HL-60 (cell line): ENCODE data around the gene FSTL4.

Experiments used
- DNase-seq, 2 experiments: peaks; one replicate each; pipeline ENCODE4 v3.0.0-alpha.2; 2010 to 2020; ENCODE audit warnings: low read depth in 1 of 2, low spot score in 1 of 2
- H3K27ac ChIP-seq: fragments of 250-450 bp; sonication (Bioruptor Pico); replicated peaks from 2 replicates; pipeline ENCODE4 v1.5.1; 2020; ENCODE audit warnings: mild to moderate bottlenecking, moderate library complexity
- H3K27me3 ChIP-seq: fragments of 250-450 bp; sonication (Bioruptor Pico); 2 replicates; pipeline ENCODE4 v1.5.1; 2021; ENCODE audit warnings: mild to moderate bottlenecking, moderate library complexity; ENCODE audit not compliant: insufficient read depth, poor library complexity, severe bottlenecking
- H3K4me3 ChIP-seq: replicated peaks from 2 replicates; pipeline ENCODE4 v1.5.1; 2011; ENCODE audit warnings: mild to moderate bottlenecking, control low read depth, low read length; ENCODE audit not compliant: insufficient read depth
- GABPA ChIP-seq: IDR thresholded peaks from 2 replicates; pipeline ENCODE4 v1.6.1; 2012; ENCODE audit warnings: low read depth
- POLR2AphosphoS5 ChIP-seq: IDR thresholded peaks from 2 replicates; pipeline ENCODE4 v1.6.1; 2012; ENCODE audit warnings: low read depth
- REST ChIP-seq: IDR thresholded peaks from 2 replicates; pipeline ENCODE4 v1.6.1; 2012; ENCODE audit warnings: low read depth; ENCODE audit not compliant: insufficient replicate concordance
- SPI1 ChIP-seq: IDR thresholded peaks from 2 replicates; pipeline ENCODE4 v1.6.1; 2012; ENCODE audit warnings: low read depth, mild to moderate bottlenecking, borderline replicate concordance
- TF ChIP-seq, protein P1 (sequence below): IDR thresholded peaks from one replicate; pipeline ENCODE4 v1.5.1; 2011; ENCODE audit warnings: low read length, control low read depth, inconsistent platforms; ENCODE audit not compliant: insufficient read depth

FSTL4 gene

DNA sequence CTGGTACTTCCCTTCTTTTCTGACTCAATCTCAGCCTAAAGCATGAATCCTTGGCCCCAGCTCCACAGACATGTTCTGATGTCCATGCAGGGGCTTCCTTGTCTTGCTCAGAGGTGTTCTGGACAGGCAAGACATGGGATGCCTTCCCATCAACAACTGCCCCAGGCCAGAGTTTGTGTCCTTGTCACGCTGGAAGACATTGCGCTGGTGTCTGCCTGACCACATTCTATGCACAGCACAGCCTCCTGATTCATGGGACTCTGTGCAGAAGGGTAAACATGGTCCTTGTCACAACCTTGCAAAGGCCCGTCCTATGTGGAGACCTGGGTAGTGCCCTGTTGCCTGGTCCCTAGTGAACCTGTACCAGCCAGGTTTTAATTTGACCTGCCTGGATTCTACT lies 212.2 kb downstream of the FSTL4 start:
- H3K27me3 ChIP-seq, result no peaks in the 10 kb centered on the region
- H3K4me3 ChIP-seq, result no peak overlapping the region
- DNase-seq, result no peak
- no peak overlapping the region for H3K27ac ChIP-seq
- TF ChIP-seq, protein P1, sequence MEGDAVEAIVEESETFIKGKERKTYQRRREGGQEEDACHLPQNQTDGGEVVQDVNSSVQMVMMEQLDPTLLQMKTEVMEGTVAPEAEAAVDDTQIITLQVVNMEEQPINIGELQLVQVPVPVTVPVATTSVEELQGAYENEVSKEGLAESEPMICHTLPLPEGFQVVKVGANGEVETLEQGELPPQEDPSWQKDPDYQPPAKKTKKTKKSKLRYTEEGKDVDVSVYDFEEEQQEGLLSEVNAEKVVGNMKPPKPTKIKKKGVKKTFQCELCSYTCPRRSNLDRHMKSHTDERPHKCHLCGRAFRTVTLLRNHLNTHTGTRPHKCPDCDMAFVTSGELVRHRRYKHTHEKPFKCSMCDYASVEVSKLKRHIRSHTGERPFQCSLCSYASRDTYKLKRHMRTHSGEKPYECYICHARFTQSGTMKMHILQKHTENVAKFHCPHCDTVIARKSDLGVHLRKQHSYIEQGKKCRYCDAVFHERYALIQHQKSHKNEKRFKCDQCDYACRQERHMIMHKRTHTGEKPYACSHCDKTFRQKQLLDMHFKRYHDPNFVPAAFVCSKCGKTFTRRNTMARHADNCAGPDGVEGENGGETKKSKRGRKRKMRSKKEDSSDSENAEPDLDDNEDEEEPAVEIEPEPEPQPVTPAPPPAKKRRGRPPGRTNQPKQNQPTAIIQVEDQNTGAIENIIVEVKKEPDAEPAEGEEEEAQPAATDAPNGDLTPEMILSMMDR, result no peak
- TF ChIP-seq SPI1, result no peak
- TF ChIP-seq POLR2AphosphoS5, result no peak
- TF ChIP-seq REST, result no peak
- TF ChIP-seq GABPA, result no peak

- Histone ChIP-seq H3K4me3 (no peak overlapping the region), H3K27me3 (no peaks in the 10 kb centered on the region), H3K27ac (no peak overlapping the region)
- DNase-seq, result no peak
- TF ChIP-seq POLR2AphosphoS5 (no peak), SPI1 (no peak), REST (no peak)
Measured at GRCh38 chr5:133399247-133399891, 213.0 kb downstream of the FSTL4 start.

- TF ChIP-seq POLR2AphosphoS5, result no peak
- TF ChIP-seq GABPA, result no peak
- no peak for TF ChIP-seq REST
- TF ChIP-seq, protein P1, result no peak
- no peak for TF ChIP-seq SPI1
- H3K27me3 ChIP-seq, result no peaks in the 10 kb centered on the region
- H3K27ac ChIP-seq, result no peak overlapping the region
- no peak for DNase-seq
- no peak overlapping the region for H3K4me3 ChIP-seq
Measured at GRCh38 chr5:133398646-133399101, 213.7 kb downstream of the FSTL4 start.
